Uterus (tissue), 2 donors: ENCODE measurements around the gene SLC6A6.

Experiments used
- CTCF ChIP-seq, 4 experiments: fragments of 200-600 bp in 2 of 4; fragments of 450-650 bp in 2 of 4; sonication (generic) in 2 of 4; IDR thresholded peaks; one replicate each; pipeline ENCODE4 v1.5.1; 2016 to 2019; ENCODE audit warnings: antibody characterized with exemption in 4 of 4, mild to moderate bottlenecking in 2 of 4, moderate library complexity in 1 of 4
- POLR2A ChIP-seq, 2 donors: fragments of 450-650 bp; IDR thresholded peaks; one replicate each; pipeline ENCODE4 v1.6.1; 2016; ENCODE audit warnings: antibody characterized with exemption in 2 of 2, mild to moderate bottlenecking in 1 of 2, moderate library complexity in 1 of 2

GRCh38 chr3:14458434-14459275, 56.2 kb downstream of the SLC6A6 start:
- TF ChIP-seq CTCF (IDR thresholded peaks at IDR 0.05) (no peak), POLR2A (IDR thresholded peaks at IDR 0.05) (no peak)
